NCI-H1417 treated with DMSO at 0.1 percent for 48 hours (cell line): ENCODE data around the gene INPP4A.
"Not testable (repeated sequence)": the region's sequence is repeated elsewhere in the genome, so short reads cannot be mapped to it uniquely, and the experiment has no call there.

Experiments used
- DNase-seq: peaks from one replicate; lab custom pipeline; 2025; lab: John Stamatoyannopoulos, UW

The INPP4A gene

GRCh38 chr2:98444436-98445176 lies at the start of gene INPP4A:
TSS of gene INPP4A (plus strand) at chr2:98444858. CDS start at chr2:98520049, 75,191 bp downstream.
- no peak for DNase-seq

- no peak for DNase-seq
Observed at GRCh38 chr2:98395977-98396376, 48.7 kb upstream of the INPP4A start.

- no peak for DNase-seq
Observed at GRCh38 chr2:98396745-98397355, 47.8 kb upstream of the INPP4A start.

GRCh38 chr2:98399140-98399539 lies 45.5 kb upstream of the INPP4A start:
- DNase-seq, result no peak

GRCh38 chr2:98403878-98404277 lies 40.8 kb upstream of the INPP4A start:
- DNase-seq, result no peak

- DNase-seq, result no peak
Observed at GRCh38 chr2:98404556-98405250, 40.0 kb upstream of the INPP4A start.

GRCh38 chr2:98405301-98405700 lies 39.4 kb upstream of the INPP4A start:
- DNase-seq, result no peak

GRCh38 chr2:98408155-98408554 lies 36.5 kb upstream of the INPP4A start:
- no peak for DNase-seq

- DNase-seq, result no peak
Observed at GRCh38 chr2:98412751-98413458, 31.8 kb upstream of the INPP4A start.

- DNase-seq, result not testable (repeated sequence)
Observed at GRCh38 chr2:98414246-98414645, 30.4 kb upstream of the INPP4A start.

- DNase-seq, result not testable (repeated sequence)
Observed at GRCh38 chr2:98415719-98416248, 28.9 kb upstream of the INPP4A start.

GRCh38 chr2:98416383-98417159 lies 28.1 kb upstream of the INPP4A start:
- no peak for DNase-seq

- no peak for DNase-seq
Observed at GRCh38 chr2:98419544-98419943, 25.1 kb upstream of the INPP4A start.

GRCh38 chr2:98419977-98420725 lies 24.5 kb upstream of the INPP4A start:
- DNase-seq, result no peak

- no peak for DNase-seq
Observed at GRCh38 chr2:98422449-98422848, 22.2 kb upstream of the INPP4A start.

GRCh38 chr2:98426771-98427170 lies 17.9 kb upstream of the INPP4A start:
- DNase-seq, result no peak

GRCh38 chr2:98432145-98432544 lies 12.5 kb upstream of the INPP4A start:
- DNase-seq, result no peak

GRCh38 chr2:98433363-98433964 lies 11.2 kb upstream of the INPP4A start:
- no peak for DNase-seq

- no peak for DNase-seq
Observed at GRCh38 chr2:98434492-98434891, 10.2 kb upstream of the INPP4A start.

GRCh38 chr2:98435670-98436069 lies 9.0 kb upstream of the INPP4A start:
- not testable (repeated sequence) for DNase-seq
